HEK293 (cell line): Measurements from ENCODE around the gene MBD3L3.

Source experiments
- ZBTB7A ChIP-seq: fragments of 450-650 bp; formaldehyde crosslinking; IDR thresholded peaks from 2 replicates; pipeline ENCODE4 v1.5.1; 2016; ENCODE audit warnings: low read depth, missing biosample characterization, missing genetic modification characterization
- ZNF274 ChIP-seq, 2 experiments: fragments of 200-500 bp in 1 of 2; fragments of 450-650 bp in 1 of 2; sonication (Bioruptor generic) in 1 of 2; formaldehyde crosslinking in 1 of 2; IDR thresholded peaks; 2 replicates each; pipeline versions ENCODE4 v1.5.1 to v1.6.1; 2014 to 2016; ENCODE audit warnings: borderline replicate concordance in 1 of 2, inconsistent platforms in 1 of 2, low read length in 1 of 2, missing biosample characterization in 1 of 2, missing genetic modification characterization in 1 of 2
- ZNF596 ChIP-seq: fragments of 450-650 bp; IDR thresholded peaks from 2 replicates; pipeline ENCODE4 v1.5.0; 2018; ENCODE audit warnings: missing biosample characterization, mild to moderate bottlenecking, missing genetic modification characterization, moderate library complexity
- ZNF785 ChIP-seq: fragments of 450-650 bp; formaldehyde crosslinking; IDR thresholded peaks from 2 replicates; pipeline ENCODE4 v1.5.1; 2016; ENCODE audit warnings: missing biosample characterization, missing genetic modification characterization
- TF ChIP-seq, protein P1 (sequence below): fragments of 450-650 bp; formaldehyde crosslinking; IDR thresholded peaks from 2 replicates; pipeline ENCODE4 v1.5.1; 2016; ENCODE audit warnings: missing biosample characterization, missing genetic modification characterization
- TF ChIP-seq, protein P2 (sequence below): fragments of 450-650 bp; formaldehyde crosslinking; IDR thresholded peaks from 2 replicates; pipeline ENCODE4 v1.5.1; 2016; ENCODE audit warnings: missing biosample characterization, missing genetic modification characterization
- TF ChIP-seq, protein P3 (sequence below): fragments of 450-650 bp; formaldehyde crosslinking; IDR thresholded peaks from 2 replicates; pipeline ENCODE4 v1.5.1; 2016; ENCODE audit warnings: missing biosample characterization, missing genetic modification characterization
- TF ChIP-seq, protein P4 (sequence below): fragments of 450-650 bp; formaldehyde crosslinking; IDR thresholded peaks from 2 replicates; pipeline ENCODE4 v1.5.1; 2016; ENCODE audit warnings: missing biosample characterization, missing genetic modification characterization
- TF ChIP-seq, protein P5 (sequence below): fragments of 450-650 bp; formaldehyde crosslinking; IDR thresholded peaks from 2 replicates; pipeline ENCODE4 v1.5.1; 2016; ENCODE audit warnings: missing biosample characterization, missing genetic modification characterization

DNA sequence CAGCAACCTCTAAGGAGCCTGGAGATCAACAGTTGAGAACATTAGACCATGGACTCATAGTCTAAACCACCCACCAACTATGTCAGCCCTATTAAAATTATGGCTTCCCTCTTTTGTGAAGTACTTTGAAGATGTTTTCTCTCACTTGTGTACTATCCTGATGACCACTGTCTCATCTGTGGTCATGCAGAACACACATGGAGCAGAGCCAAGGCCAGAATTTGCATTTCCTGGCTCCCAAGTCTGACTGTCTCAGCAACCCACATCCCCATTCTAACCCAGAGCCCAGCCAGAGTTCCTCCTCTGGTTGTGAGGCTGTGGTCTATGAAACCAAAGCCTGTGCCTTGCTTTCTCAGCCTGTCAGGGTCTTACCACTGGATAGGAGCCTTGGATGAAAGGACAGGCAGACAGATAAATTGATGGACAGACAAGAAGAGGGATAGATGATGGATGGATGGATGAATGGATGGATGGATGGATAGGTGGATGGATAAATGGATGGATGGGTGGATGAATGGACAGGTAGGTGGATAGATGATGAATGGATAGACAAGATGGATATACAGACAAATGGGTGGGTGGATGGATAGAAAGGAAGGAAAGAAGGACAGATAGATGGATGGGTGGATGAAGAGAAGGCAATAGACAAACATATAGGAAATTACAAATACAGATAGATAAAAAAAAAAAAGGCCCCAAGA lies 46.4 kb upstream of the MBD3L3 start:
- TF ChIP-seq ZNF596 (tag by site-specific recombination), result no peak
- TF ChIP-seq, protein P1, sequence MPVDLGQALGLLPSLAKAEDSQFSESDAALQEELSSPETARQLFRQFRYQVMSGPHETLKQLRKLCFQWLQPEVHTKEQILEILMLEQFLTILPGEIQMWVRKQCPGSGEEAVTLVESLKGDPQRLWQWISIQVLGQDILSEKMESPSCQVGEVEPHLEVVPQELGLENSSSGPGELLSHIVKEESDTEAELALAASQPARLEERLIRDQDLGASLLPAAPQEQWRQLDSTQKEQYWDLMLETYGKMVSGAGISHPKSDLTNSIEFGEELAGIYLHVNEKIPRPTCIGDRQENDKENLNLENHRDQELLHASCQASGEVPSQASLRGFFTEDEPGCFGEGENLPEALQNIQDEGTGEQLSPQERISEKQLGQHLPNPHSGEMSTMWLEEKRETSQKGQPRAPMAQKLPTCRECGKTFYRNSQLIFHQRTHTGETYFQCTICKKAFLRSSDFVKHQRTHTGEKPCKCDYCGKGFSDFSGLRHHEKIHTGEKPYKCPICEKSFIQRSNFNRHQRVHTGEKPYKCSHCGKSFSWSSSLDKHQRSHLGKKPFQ, result no peak
- TF ChIP-seq ZNF274 (IDR thresholded peaks at IDR 0.05; ENCODE audit: low read length), result no peak
- TF ChIP-seq ZNF274 (tag by site-specific recombination; IDR thresholded peaks at IDR 0.05; ENCODE audit: borderline replicate concordance), result no peak
- TF ChIP-seq ZBTB7A, result no peak
- TF ChIP-seq, protein P2, sequence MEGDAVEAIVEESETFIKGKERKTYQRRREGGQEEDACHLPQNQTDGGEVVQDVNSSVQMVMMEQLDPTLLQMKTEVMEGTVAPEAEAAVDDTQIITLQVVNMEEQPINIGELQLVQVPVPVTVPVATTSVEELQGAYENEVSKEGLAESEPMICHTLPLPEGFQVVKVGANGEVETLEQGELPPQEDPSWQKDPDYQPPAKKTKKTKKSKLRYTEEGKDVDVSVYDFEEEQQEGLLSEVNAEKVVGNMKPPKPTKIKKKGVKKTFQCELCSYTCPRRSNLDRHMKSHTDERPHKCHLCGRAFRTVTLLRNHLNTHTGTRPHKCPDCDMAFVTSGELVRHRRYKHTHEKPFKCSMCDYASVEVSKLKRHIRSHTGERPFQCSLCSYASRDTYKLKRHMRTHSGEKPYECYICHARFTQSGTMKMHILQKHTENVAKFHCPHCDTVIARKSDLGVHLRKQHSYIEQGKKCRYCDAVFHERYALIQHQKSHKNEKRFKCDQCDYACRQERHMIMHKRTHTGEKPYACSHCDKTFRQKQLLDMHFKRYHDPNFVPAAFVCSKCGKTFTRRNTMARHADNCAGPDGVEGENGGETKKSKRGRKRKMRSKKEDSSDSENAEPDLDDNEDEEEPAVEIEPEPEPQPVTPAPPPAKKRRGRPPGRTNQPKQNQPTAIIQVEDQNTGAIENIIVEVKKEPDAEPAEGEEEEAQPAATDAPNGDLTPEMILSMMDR (tag by site-specific recombination), result no peak
- TF ChIP-seq, protein P3, sequence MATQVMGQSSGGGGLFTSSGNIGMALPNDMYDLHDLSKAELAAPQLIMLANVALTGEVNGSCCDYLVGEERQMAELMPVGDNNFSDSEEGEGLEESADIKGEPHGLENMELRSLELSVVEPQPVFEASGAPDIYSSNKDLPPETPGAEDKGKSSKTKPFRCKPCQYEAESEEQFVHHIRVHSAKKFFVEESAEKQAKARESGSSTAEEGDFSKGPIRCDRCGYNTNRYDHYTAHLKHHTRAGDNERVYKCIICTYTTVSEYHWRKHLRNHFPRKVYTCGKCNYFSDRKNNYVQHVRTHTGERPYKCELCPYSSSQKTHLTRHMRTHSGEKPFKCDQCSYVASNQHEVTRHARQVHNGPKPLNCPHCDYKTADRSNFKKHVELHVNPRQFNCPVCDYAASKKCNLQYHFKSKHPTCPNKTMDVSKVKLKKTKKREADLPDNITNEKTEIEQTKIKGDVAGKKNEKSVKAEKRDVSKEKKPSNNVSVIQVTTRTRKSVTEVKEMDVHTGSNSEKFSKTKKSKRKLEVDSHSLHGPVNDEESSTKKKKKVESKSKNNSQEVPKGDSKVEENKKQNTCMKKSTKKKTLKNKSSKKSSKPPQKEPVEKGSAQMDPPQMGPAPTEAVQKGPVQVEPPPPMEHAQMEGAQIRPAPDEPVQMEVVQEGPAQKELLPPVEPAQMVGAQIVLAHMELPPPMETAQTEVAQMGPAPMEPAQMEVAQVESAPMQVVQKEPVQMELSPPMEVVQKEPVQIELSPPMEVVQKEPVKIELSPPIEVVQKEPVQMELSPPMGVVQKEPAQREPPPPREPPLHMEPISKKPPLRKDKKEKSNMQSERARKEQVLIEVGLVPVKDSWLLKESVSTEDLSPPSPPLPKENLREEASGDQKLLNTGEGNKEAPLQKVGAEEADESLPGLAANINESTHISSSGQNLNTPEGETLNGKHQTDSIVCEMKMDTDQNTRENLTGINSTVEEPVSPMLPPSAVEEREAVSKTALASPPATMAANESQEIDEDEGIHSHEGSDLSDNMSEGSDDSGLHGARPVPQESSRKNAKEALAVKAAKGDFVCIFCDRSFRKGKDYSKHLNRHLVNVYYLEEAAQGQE (tag by site-specific recombination), result no peak
- no peak for TF ChIP-seq ZNF785
- TF ChIP-seq, protein P4, sequence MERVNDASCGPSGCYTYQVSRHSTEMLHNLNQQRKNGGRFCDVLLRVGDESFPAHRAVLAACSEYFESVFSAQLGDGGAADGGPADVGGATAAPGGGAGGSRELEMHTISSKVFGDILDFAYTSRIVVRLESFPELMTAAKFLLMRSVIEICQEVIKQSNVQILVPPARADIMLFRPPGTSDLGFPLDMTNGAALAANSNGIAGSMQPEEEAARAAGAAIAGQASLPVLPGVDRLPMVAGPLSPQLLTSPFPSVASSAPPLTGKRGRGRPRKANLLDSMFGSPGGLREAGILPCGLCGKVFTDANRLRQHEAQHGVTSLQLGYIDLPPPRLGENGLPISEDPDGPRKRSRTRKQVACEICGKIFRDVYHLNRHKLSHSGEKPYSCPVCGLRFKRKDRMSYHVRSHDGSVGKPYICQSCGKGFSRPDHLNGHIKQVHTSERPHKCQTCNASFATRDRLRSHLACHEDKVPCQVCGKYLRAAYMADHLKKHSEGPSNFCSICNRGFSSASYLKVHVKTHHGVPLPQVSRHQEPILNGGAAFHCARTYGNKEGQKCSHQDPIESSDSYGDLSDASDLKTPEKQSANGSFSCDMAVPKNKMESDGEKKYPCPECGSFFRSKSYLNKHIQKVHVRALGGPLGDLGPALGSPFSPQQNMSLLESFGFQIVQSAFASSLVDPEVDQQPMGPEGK (tag by site-specific recombination), result no peak
- TF ChIP-seq, protein P5, sequence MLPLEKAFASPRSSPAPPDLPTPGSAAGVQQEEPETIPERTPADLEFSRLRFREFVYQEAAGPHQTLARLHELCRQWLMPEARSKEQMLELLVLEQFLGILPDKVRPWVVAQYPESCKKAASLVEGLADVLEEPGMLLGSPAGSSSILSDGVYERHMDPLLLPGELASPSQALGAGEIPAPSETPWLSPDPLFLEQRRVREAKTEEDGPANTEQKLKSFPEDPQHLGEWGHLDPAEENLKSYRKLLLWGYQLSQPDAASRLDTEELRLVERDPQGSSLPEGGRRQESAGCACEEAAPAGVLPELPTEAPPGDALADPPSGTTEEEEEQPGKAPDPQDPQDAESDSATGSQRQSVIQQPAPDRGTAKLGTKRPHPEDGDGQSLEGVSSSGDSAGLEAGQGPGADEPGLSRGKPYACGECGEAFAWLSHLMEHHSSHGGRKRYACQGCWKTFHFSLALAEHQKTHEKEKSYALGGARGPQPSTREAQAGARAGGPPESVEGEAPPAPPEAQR (tag by site-specific recombination), result no peak
